H1 (cell line): Measurements from ENCODE around the gene CAP1. TPM values are rescaled to one million over a fixed set of nuclear protein-coding genes. Genes with fewer than 3 reads are reported as not detected.

Source experiments
- CTCF ChIA-PET: fragments of 300-600 bp; sonication (Branson Sonifier 250); formaldehyde crosslinking; loops from one replicate; lab custom pipeline; 2021; ENCODE audit not compliant: partially characterized antibody; lab: Charles Lee
- POLR2A ChIA-PET: fragments of 300-600 bp; sonication (Branson Sonifier 250); formaldehyde crosslinking; loops from one replicate; lab custom pipeline; 2021; ENCODE audit warnings: inconsistent platforms; ENCODE audit not compliant: partially characterized antibody; lab: Charles Lee
- DNase-seq, 2 experiments: peaks; one replicate each; pipeline versions ENCODE4 v3.0.0 to v3.0.0-alpha.2; 2010 to 2022; ENCODE audit warnings: low spot score in 2 of 2, low read depth in 1 of 2, mixed read lengths in 1 of 2
- FAIRE-seq: peaks from 2 replicates; lab custom pipeline; 2011; peaks lifted over from hg19 to GRCh38; lab: Jason Lieb, UNC
- H2AFZ ChIP-seq: 2 replicates; pipeline ENCODE4 v1.8.1; 2012; ENCODE audit warnings: low read length, inconsistent platforms
- H2AK5ac ChIP-seq: 2 replicates; pipeline ENCODE4 v1.6.1; 2013; ENCODE audit warnings: low read depth, low read length
- H2BK120ac ChIP-seq: replicated peaks from 2 replicates; pipeline ENCODE3; 2013; ENCODE audit warnings: low read depth, low read length, inconsistent platforms
- H2BK12ac ChIP-seq: 2 replicates; pipeline ENCODE4 v1.6.1; 2013; ENCODE audit warnings: low read depth, low read length
- H2BK15ac ChIP-seq: 2 replicates; pipeline ENCODE4 v1.6.1; 2013; ENCODE audit warnings: low read length
- H2BK20ac ChIP-seq: 2 replicates; pipeline ENCODE4 v1.6.1; 2013; ENCODE audit warnings: low read length
- H2BK5ac ChIP-seq: 2 replicates; pipeline ENCODE4 v1.6.1; 2013; ENCODE audit warnings: low read depth, low read length
- H3K14ac ChIP-seq: 2 replicates; pipeline ENCODE4 v1.6.1; 2013; ENCODE audit warnings: inconsistent platforms; ENCODE audit not compliant: insufficient read length
- H3K18ac ChIP-seq: 2 replicates; pipeline ENCODE4 v1.6.1; 2013; ENCODE audit warnings: low read length; ENCODE audit errors: extremely low read depth
- H3K23ac ChIP-seq: 2 replicates; pipeline ENCODE4 v1.6.1; 2013; ENCODE audit warnings: inconsistent platforms; ENCODE audit not compliant: insufficient read length
- H3K23me2 ChIP-seq: 2 replicates; pipeline ENCODE4 v1.6.1; 2013; ENCODE audit warnings: low read depth, low read length
- H3K27ac ChIP-seq: 2 replicates; pipeline ENCODE4 v1.6.1; 2011; ENCODE audit warnings: low read depth, low read length, inconsistent platforms
- H3K27me3 ChIP-seq, 4 experiments: replicated peaks in 1 of 4; 1 replicate in 1 of 4; 2 replicates in 3 of 4; pipeline versions ENCODE4 v1.6.1 to v1.8.1; 2011 to 2013; ENCODE audit warnings: low read length in 3 of 4, mild to moderate bottlenecking in 3 of 4, inconsistent platforms in 2 of 4, mixed read lengths in 2 of 4, moderate library complexity in 1 of 4; ENCODE audit not compliant: control insufficient read depth in 3 of 4, insufficient read depth in 3 of 4; ENCODE audit errors: extremely low read depth in 1 of 4
- H3K36me3 ChIP-seq, 4 experiments: 2 replicates each; pipeline versions ENCODE4 v1.6.1 to v1.8.1; 2011 to 2013; ENCODE audit warnings: mild to moderate bottlenecking in 4 of 4, low read length in 3 of 4, moderate library complexity in 2 of 4, control low read depth in 1 of 4, inconsistent platforms in 1 of 4; ENCODE audit not compliant: insufficient read depth in 4 of 4, control insufficient read depth in 2 of 4
- H3K4ac ChIP-seq: replicated peaks from 2 replicates; pipeline ENCODE3; 2013; ENCODE audit warnings: low read length, low read depth, mixed read lengths, inconsistent platforms; ENCODE audit not compliant: insufficient read length
- H3K4me1 ChIP-seq, 4 experiments: replicated peaks in 1 of 4; 1 replicate in 1 of 4; 2 replicates in 3 of 4; pipeline versions ENCODE4 v1.6.1 to v1.8.1; 2011 to 2013; ENCODE audit warnings: low read length in 3 of 4, inconsistent platforms in 2 of 4, mixed read lengths in 1 of 4; ENCODE audit not compliant: insufficient read depth in 4 of 4, control insufficient read depth in 3 of 4
- H3K4me2 ChIP-seq, 2 experiments: 2 replicates each; pipeline versions ENCODE4 v1.6.1 to v1.8.1; 2011 to 2013; ENCODE audit warnings: low read depth in 2 of 2, low read length in 2 of 2, control low read depth in 1 of 2, inconsistent platforms in 1 of 2, mild to moderate bottlenecking in 1 of 2; ENCODE audit not compliant: insufficient read depth in 1 of 2
- H3K4me3 ChIP-seq, 4 experiments: fragments of 200-600, 300-600 bp in 1 of 4; sonication (generic), shearing (Covaris generic), sonication (Bioruptor Twin) in 1 of 4; 2 replicates each; pipeline versions ENCODE4 v1.5.1 to v1.8.1; 2011 to 2016; ENCODE audit warnings: low read length in 4 of 4, low read depth in 3 of 4, control low read depth in 2 of 4, inconsistent platforms in 2 of 4, mild to moderate bottlenecking in 2 of 4, mixed read lengths in 1 of 4, moderate library complexity in 1 of 4; ENCODE audit not compliant: insufficient read depth in 2 of 4; ENCODE audit errors: extremely low read depth in 1 of 4
- H3K56ac ChIP-seq: replicated peaks from 2 replicates; pipeline ENCODE3; 2013; ENCODE audit warnings: low read depth, mild to moderate bottlenecking, mixed read lengths, low read length, inconsistent platforms; ENCODE audit not compliant: insufficient read length
- H3K79me1 ChIP-seq: 2 replicates; pipeline ENCODE4 v1.6.1; 2013; ENCODE audit warnings: low read depth, low read length, control low read depth
- H3K79me2 ChIP-seq, 2 experiments: 2 replicates each; pipeline versions ENCODE4 v1.6.1 to v1.8.1; 2012 to 2013; ENCODE audit warnings: low read length in 2 of 2, mild to moderate bottlenecking in 2 of 2, inconsistent platforms in 1 of 2; ENCODE audit not compliant: insufficient read depth in 2 of 2, control insufficient read depth in 1 of 2
- H3K9ac ChIP-seq, 4 experiments: replicated peaks in 1 of 4; 1 replicate in 1 of 4; 2 replicates in 3 of 4; pipeline versions ENCODE4 v1.6.1 to v1.8.1; 2011 to 2013; ENCODE audit warnings: low read depth in 3 of 4, low read length in 3 of 4, control low read depth in 2 of 4, mild to moderate bottlenecking in 2 of 4, moderate library complexity in 2 of 4, inconsistent platforms in 1 of 4; ENCODE audit errors: extremely low read depth in 1 of 4
- H3K9me3 ChIP-seq, 2 experiments: 2 replicates each; pipeline versions ENCODE4 v1.6.1 to v1.8.1; 2012 to 2013; ENCODE audit warnings: mild to moderate bottlenecking in 2 of 2, moderate library complexity in 2 of 2, control low read depth in 1 of 2, inconsistent platforms in 1 of 2, low read depth in 1 of 2, low read length in 1 of 2, mixed read lengths in 1 of 2; ENCODE audit not compliant: insufficient read depth in 2 of 2
- H4K20me1 ChIP-seq, 2 experiments: replicated peaks in 1 of 2; 2 replicates each; pipeline versions ENCODE3 to v1.8.1; 2011 to 2013; ENCODE audit warnings: inconsistent platforms in 2 of 2, low read length in 2 of 2, mild to moderate bottlenecking in 1 of 2; ENCODE audit not compliant: insufficient read depth in 2 of 2, control insufficient read depth in 1 of 2
- H4K5ac ChIP-seq: 2 replicates; pipeline ENCODE4 v1.6.1; 2013; ENCODE audit warnings: low read length, low read depth, mixed read lengths, inconsistent platforms; ENCODE audit not compliant: insufficient read length
- H4K8ac ChIP-seq: 2 replicates; pipeline ENCODE4 v1.8.0; 2013; ENCODE audit warnings: mild to moderate bottlenecking, moderate library complexity, low read length, inconsistent platforms; ENCODE audit not compliant: insufficient read depth; ENCODE audit errors: extremely low read depth
- H4K91ac ChIP-seq: replicated peaks from 2 replicates; pipeline ENCODE3; 2013; ENCODE audit warnings: low read length, mixed read lengths, inconsistent platforms; ENCODE audit not compliant: insufficient read length
- CHD1 ChIP-seq: IDR thresholded peaks from 2 replicates; pipeline ENCODE4 v1.6.1; 2012; ENCODE audit warnings: low read depth, low read length, improper control_type of control experiment
- GTF2F1 ChIP-seq: IDR thresholded peaks from 2 replicates; pipeline ENCODE4 v1.6.1; 2012; ENCODE audit warnings: low read depth, low read length, improper control_type of control experiment, borderline replicate concordance
- MAX ChIP-seq: IDR thresholded peaks from 2 replicates; pipeline ENCODE4 v1.6.1; 2012; ENCODE audit warnings: inconsistent platforms
- PHF8 ChIP-seq: fragments of 200-600 bp; sonication (generic); conservative IDR thresholded peaks from 2 replicates; pipeline ENCODE4 v1.7.1; 2012; ENCODE audit warnings: low read depth, mild to moderate bottlenecking, inconsistent platforms, low read length, moderate library complexity
- RAD21 ChIP-seq, 2 experiments: IDR thresholded peaks in 1 of 2; conservative IDR thresholded peaks in 1 of 2; 2 replicates each; pipeline ENCODE4 v1.6.1; 2011; ENCODE audit warnings: low read depth in 2 of 2, low read length in 2 of 2, improper control_type of control experiment in 1 of 2, inconsistent platforms in 1 of 2, mild to moderate bottlenecking in 1 of 2, moderate library complexity in 1 of 2
- WGBS, 2 experiments: shearing (Covaris generic) in 1 of 2; methylation state at CpG; one replicate each; pipeline versions ENCODE4 v1.1.6 to v1.1.7; 2013 to 2015; ENCODE audit warnings: low lambda C conversion rate in 2 of 2, mixed read lengths in 2 of 2, inconsistent platforms in 1 of 2, low coverage in 1 of 2, missing lambda C conversion rate in 1 of 2; ENCODE audit not compliant: insufficient replicate concordance in 2 of 2, insufficient coverage in 1 of 2, insufficient read length in 1 of 2; ENCODE audit errors: extremely low coverage in 1 of 2, missing lambda C conversion rate in 1 of 2; 5-methylcytosine and 5-hydroxymethylcytosine counted together
- polyA plus RNA-seq, 7 experiments: library from polyadenylated mRNA; depleted of rRNA in 3 of 7; stranded (reverse) in 5 of 7; unstranded in 2 of 7; fragments of >200 nt in 5 of 7; fragments of 200-250 nt in 2 of 7; gene quantifications; 1 replicate in 5 of 7; 2 replicates in 1 of 7; 4 replicates in 1 of 7; pipeline versions ENCODE4 v1.2.1 to v1.2.3, GENCODE V29; 2011 to 2013; ENCODE audit warnings: missing spikeins in 2 of 7, mixed read lengths in 2 of 7
- total RNA-seq: library from RNA; stranded (reverse); fragmentation: NEBNext Ultra II Directional; extraction: Animal tissue kit (Norgen Biotek cat#: 25700); gene quantifications from 2 replicates; pipeline ENCODE4 v1.2.1, GENCODE V29; 2021

Gene CAP1
- total and polyA plus RNA-seq, 2 of the 8 experiments (the other 6 are each of a cell fraction or from before 2014, with no cell fraction given), result 140 to 295 TPM

- peaks cover 0 to 13% of the 10 kb centered on the region in 2 experiments for H4K20me1 ChIP-seq
- H3K14ac ChIP-seq, result no peak overlapping the region
- no peak overlapping the region for H2BK120ac ChIP-seq
- H3K27me3 ChIP-seq, result no peaks in the 10 kb centered on the region
- no peak overlapping the region for H2BK12ac ChIP-seq
- no peak overlapping the region for H4K8ac ChIP-seq
- H3K4me3 ChIP-seq, result no peak overlapping the region
- no peak overlapping the region for H3K18ac ChIP-seq
- no peak overlapping the region for H3K23ac ChIP-seq
- TF ChIP-seq RAD21 (IDR thresholded peaks at IDR 0.05 in 1 of 2, conservative IDR thresholded peaks at IDR 0.05 in 1 of 2; ENCODE audit: low read depth in 2 of 2, low read length in 2 of 2) (no peak), GTF2F1 (no peak), PHF8 (no peak), MAX (no peak), CHD1 (no peak)
- DNase-seq (no peak), FAIRE-seq (no peak)
- peaks cover 0 to 6% (median 5%) of the 10 kb centered on the region in 4 experiments; a peak in 5 of 7 replicates for H3K4me1 ChIP-seq
- H4K91ac ChIP-seq, result no peak overlapping the region
- H3K79me2 ChIP-seq, result peaks cover 0 to 61% of the 10 kb centered on the region in 2 experiments
- no peak overlapping the region for H4K5ac ChIP-seq
- no peak overlapping the region for H2AFZ ChIP-seq
- H3K23me2 ChIP-seq, result no peaks in the 10 kb centered on the region
- H2BK15ac ChIP-seq, result no peak overlapping the region
- H3K4me2 ChIP-seq, result no peak overlapping the region
- H3K79me1 ChIP-seq, result peaks cover 4% of the 10 kb centered on the region
- 94% methylated on average over 1 of the region's 1 CpG; no CpG with 5 or more reads in 1 of the 2 experiments for WGBS, 2 experiments
- H3K36me3 ChIP-seq, result peaks cover 11 to 41% (median 23%) of the 10 kb centered on the region in 4 experiments; a peak in 7 of 8 replicates
- H3K9ac ChIP-seq, result no peak overlapping the region
- H2AK5ac ChIP-seq, result no peak overlapping the region
- no peak overlapping the region for H2BK5ac ChIP-seq
- H3K4ac ChIP-seq, result no peak overlapping the region
- POLR2A ChIA-PET, result interaction anchor here (0.6 to 2.3 kb wide), 8 partner anchors 8 to 167 kb away, joined by 3 to 8 read pairs (median 4); partner anchors contain the start of gene CAP1
- CTCF ChIA-PET, result interaction anchor here (0.6 to 1.6 kb wide), 6 partner anchors 10 to 280 kb away, joined by 3 to 5 read pairs (median 3); no protein-coding TSS in a partner anchor
- no peaks in the 10 kb centered on the region for H3K9me3 ChIP-seq
- H3K56ac ChIP-seq, result no peak overlapping the region
- H2BK20ac ChIP-seq, result no peak overlapping the region
- no peak overlapping the region for H3K27ac ChIP-seq
Measured at GRCh38 chr1:40058097-40058452, 17.5 kb downstream of the CAP1 start.
